SK-N-SH treated with all-trans-retinoic acid at 6 μM for 48 hours (cell line): ENCODE results near the gene ZNF285.

Experiments
- ATAC-seq: fragments of 200-7000 bp; cut with Tn5 transposase; 3 replicates; pipeline ENCODE4 v1.9.1; 2020; ENCODE audit warnings: mild to moderate bottlenecking, moderate library complexity
- ARNTL ChIP-seq: fragments of 450-650 bp; formaldehyde crosslinking; IDR thresholded peaks from 2 replicates; pipeline ENCODE4 v1.5.0; 2020; ENCODE audit warnings: low read depth, mild to moderate bottlenecking, moderate library complexity, borderline replicate concordance
- BACH2 ChIP-seq: fragments of 250-450 bp; sonication (Bioruptor Pico); IDR thresholded peaks from 2 replicates; pipeline ENCODE4 v1.9.0; 2021; ENCODE audit warnings: mild to moderate bottlenecking, borderline replicate concordance
- CREB5 ChIP-seq: fragments of 250-450 bp; sonication (Bioruptor Pico); IDR thresholded peaks from 2 replicates; pipeline ENCODE4 v1.5.1; 2020; ENCODE audit warnings: low read depth, mild to moderate bottlenecking, moderate library complexity
- CSDC2 ChIP-seq: fragments of 250-450 bp; sonication (Bioruptor Pico); IDR thresholded peaks from 2 replicates; pipeline ENCODE4 v1.5.0; 2020; ENCODE audit warnings: mild to moderate bottlenecking, moderate library complexity
- ESRRG ChIP-seq: fragments of 250-450 bp; sonication (Bioruptor Pico); IDR thresholded peaks from 2 replicates; pipeline ENCODE4 v1.6.1; 2021; ENCODE audit warnings: mild to moderate bottlenecking
- GLIS3 ChIP-seq: fragments of 250-450 bp; sonication (Bioruptor Pico); IDR thresholded peaks from 2 replicates; pipeline ENCODE4 v1.5.0; 2020; ENCODE audit warnings: mild to moderate bottlenecking, moderate library complexity
- ISL1 ChIP-seq: fragments of 250-450 bp; sonication (Bioruptor Pico); IDR thresholded peaks from 2 replicates; pipeline ENCODE4 v2.1.2; 2022; ENCODE audit warnings: mild to moderate bottlenecking, moderate library complexity
- PATZ1 ChIP-seq: fragments of 250-450 bp; sonication (Bioruptor Pico); IDR thresholded peaks from 2 replicates; pipeline ENCODE4 v1.8.0; 2020; ENCODE audit warnings: mild to moderate bottlenecking, moderate library complexity, borderline replicate concordance
- POU6F1 ChIP-seq: fragments of 250-450 bp; sonication (Bioruptor Pico); IDR thresholded peaks from 2 replicates; pipeline ENCODE4 v1.8.0; 2021; ENCODE audit warnings: low read depth, mild to moderate bottlenecking, moderate library complexity, borderline replicate concordance
- RARB ChIP-seq: fragments of 250-450 bp; sonication (Bioruptor Pico); IDR thresholded peaks from 2 replicates; pipeline ENCODE4 v1.8.0; 2021; ENCODE audit warnings: mild to moderate bottlenecking, moderate library complexity
- SNAI2 ChIP-seq: fragments of 250-450 bp; sonication (Bioruptor Pico); IDR thresholded peaks from 2 replicates; pipeline ENCODE4 v1.5.0; 2020; ENCODE audit warnings: mild to moderate bottlenecking, moderate library complexity
- TOX ChIP-seq: fragments of 250-450 bp; sonication (Bioruptor Pico); IDR thresholded peaks from 2 replicates; pipeline ENCODE4 v1.8.0; 2021; ENCODE audit warnings: mild to moderate bottlenecking, moderate library complexity, borderline replicate concordance
- TSHZ2 ChIP-seq: fragments of 250-450 bp; sonication (Bioruptor Pico); IDR thresholded peaks from 2 replicates; pipeline ENCODE4 v1.5.0; 2020; ENCODE audit warnings: mild to moderate bottlenecking, moderate library complexity
- ZFP3 ChIP-seq: fragments of 250-450 bp; sonication (Bioruptor Pico); IDR thresholded peaks from 2 replicates; pipeline ENCODE4 v1.5.0; 2020; ENCODE audit warnings: mild to moderate bottlenecking, moderate library complexity
- ZFP30 ChIP-seq: fragments of 450-650 bp; formaldehyde crosslinking; IDR thresholded peaks from 2 replicates; pipeline ENCODE4 v1.5.0; 2022; ENCODE audit warnings: mild to moderate bottlenecking, moderate library complexity
- ZNF565 ChIP-seq: fragments of 450-650 bp; formaldehyde crosslinking; conservative IDR thresholded peaks from 2 replicates; pipeline ENCODE4 v1.5.0; 2020; ENCODE audit warnings: low read depth, mild to moderate bottlenecking, moderate library complexity

ZNF285 gene

GRCh38 chr19:44356383-44357111 is 44.9 kb downstream of the ZNF285 start, which contains the start of gene ZNF112:
TSS of gene ZNF112 (minus strand) at chr19:44356680. CDS start at chr19:44340539, 16,141 bp downstream.
- TF ChIP-seq PATZ1 = no peak
- TF ChIP-seq ZNF565 (CRISPR knock-in tag) = no peak
- no peak for TF ChIP-seq CSDC2 (CRISPR knock-in tag)
- no peak for TF ChIP-seq RARB (CRISPR knock-in tag)
- TF ChIP-seq ZFP30 (CRISPR knock-in tag) = no peak
- no peak for TF ChIP-seq ARNTL (CRISPR knock-in tag)
- TF ChIP-seq ISL1 = no peak
- TF ChIP-seq TOX (CRISPR knock-in tag) = no peak
- TF ChIP-seq BACH2 (CRISPR knock-in tag) = no peak
- no peak for TF ChIP-seq CREB5 (CRISPR knock-in tag)
- no peak for TF ChIP-seq TSHZ2 (CRISPR knock-in tag)
- no peak for TF ChIP-seq SNAI2
- TF ChIP-seq GLIS3 (CRISPR knock-in tag) = no peak
- no peak for TF ChIP-seq ZFP3 (CRISPR knock-in tag)
- TF ChIP-seq POU6F1 (CRISPR knock-in tag) = no peak
- peak; percentile 100 for ATAC-seq

GRCh38 chr19:44346556-44346955 is 54.9 kb downstream of the ZNF285 start:
- TF ChIP-seq ZFP30 (CRISPR knock-in tag) = no peak
- ATAC-seq = no peak

- TF ChIP-seq POU6F1 (CRISPR knock-in tag) = no peak
- no peak for ATAC-seq
Measured at GRCh38 chr19:44345959-44346358, 55.4 kb downstream of the ZNF285 start.

GRCh38 chr19:44344255-44344654 is 57.2 kb downstream of the ZNF285 start:
- TF ChIP-seq GLIS3 (CRISPR knock-in tag) (no peak), ISL1 (no peak), SNAI2 (no peak), TSHZ2 (CRISPR knock-in tag) (no peak), ZFP3 (CRISPR knock-in tag) (no peak), CSDC2 (CRISPR knock-in tag) (no peak), RARB (CRISPR knock-in tag) (no peak), ESRRG (CRISPR knock-in tag) (no peak), POU6F1 (CRISPR knock-in tag) (no peak)

More at GRCh38 chr19:44344255-44344654, 57.2 kb downstream of the ZNF285 start:
- ATAC-seq = no peak
